ENCODE data around the gene ANKMY1.

ANKMY1 gene

DNA sequence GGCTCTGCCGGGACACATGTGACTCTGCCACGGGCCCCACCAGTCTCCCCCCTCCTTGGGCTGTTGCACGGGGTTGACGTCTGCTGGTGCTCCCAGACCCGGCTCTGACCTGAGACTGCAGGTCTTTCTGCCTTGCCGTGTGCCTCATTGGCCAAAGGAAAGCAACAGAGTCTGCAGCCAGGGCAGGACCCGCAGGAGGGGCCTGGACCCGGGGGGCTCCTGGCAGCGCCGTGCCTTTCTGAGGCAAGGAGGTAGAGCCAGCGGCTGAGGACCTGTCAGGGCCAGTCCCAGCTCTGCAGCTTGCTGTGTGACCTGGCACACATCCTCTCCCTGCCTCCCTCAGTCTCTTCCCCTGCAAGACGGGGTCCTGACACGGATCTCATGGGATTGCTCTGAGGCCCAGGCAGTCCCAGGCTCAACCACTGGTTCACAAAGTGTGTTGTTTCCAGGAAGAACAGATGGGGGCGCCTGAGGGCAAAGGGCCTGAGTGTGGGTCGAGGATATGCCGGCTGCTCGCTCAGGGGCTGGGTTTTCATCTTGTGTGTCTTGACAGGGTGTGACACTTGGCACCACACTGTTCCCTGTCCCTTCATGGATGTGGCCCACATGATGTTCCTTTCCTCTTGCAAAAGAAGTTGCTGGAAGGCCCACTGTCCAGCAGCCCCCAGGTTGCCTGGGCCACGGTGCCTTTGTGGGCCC is 37.7 kb upstream of the ANKMY1 start:
- no peak for DNase-seq (ENCODE audit: low spot score)

DNA sequence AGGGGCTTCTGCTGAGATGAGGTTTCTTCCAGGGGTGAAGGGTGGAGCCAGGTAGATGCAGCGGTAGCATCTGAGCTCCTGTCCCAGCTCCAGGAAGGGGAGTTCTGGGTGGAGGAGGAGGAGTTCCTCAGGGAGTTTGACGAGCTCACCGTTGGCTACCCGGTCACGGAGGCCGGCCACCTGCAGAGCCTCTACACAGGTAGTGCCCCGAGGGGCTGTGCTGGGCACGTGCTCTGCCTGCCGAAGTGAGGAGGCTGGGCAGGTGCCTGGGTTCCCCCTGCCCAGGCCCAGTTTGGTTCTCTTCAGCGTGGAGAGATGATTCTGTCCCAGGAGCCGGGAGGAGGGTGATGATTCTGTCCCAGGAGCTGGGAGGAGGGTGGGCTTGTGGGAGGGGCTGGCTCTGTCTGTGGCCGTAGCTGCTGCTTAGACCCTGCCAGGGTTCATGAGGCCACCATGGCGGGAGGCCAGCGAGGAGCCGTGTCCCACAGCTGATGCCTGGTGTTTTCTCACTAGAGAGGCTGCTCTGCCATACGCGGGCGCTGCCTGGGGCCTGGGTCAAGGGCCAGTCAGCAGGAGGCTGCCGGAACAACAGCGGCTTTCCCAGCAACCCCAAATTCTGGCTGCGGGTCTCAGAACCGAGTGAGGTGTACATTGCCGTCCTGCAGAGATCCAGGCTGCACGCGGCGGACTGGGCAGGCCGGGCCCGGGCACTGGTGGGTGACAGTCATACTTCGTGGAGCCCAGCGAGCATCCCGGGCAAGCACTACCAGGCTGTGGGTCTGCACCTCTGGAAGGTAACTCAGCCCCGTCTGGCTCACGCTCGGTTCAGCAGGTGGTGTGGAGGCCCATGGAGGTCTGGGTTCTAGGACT is 37.0 kb upstream of the ANKMY1 start:
- no peak for DNase-seq (ENCODE audit: low spot score)

- no peak for DNase-seq (ENCODE audit: low spot score)
Measured at GRCh38 chr2:240593703-240594451, 36.1 kb upstream of the ANKMY1 start.

DNA sequence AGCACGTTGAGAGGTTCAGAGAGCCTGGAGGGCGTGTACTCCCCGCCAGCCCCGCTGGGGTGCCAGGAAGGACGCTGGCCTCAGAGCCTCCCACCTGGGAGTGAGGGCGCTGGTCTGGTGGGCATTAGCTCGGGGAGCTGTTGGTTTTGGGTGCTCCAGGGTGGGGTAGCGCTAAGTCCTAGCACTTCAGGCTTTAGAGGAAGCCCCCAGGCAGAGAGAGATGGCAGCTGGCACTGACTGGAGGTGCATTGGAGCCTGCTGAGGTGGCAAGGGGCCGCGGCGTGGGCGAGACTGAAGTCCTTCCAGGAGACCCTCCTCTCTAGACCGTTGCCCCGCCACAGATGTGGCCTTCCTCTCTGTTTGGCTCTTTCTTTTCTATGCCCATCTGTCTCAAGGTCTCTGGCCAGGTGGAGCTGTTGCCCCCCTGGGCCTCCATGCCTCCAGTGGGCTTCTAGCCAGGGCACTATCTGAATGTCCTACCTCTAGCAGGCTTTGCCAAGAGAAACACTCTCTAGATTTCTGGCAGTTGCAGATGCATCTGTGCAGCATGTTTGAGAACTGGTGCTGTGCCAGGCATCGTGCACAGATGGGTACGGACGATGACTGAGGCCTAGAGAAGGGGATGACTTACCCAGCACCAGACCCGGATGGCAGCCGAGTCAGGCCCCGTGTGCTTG is 35.4 kb upstream of the ANKMY1 start:
- no peak for DNase-seq (ENCODE audit: low spot score)

GRCh38 chr2:240591784-240592183 is 34.0 kb upstream of the ANKMY1 start:
- no peak for DNase-seq (ENCODE audit: low spot score)

DNA sequence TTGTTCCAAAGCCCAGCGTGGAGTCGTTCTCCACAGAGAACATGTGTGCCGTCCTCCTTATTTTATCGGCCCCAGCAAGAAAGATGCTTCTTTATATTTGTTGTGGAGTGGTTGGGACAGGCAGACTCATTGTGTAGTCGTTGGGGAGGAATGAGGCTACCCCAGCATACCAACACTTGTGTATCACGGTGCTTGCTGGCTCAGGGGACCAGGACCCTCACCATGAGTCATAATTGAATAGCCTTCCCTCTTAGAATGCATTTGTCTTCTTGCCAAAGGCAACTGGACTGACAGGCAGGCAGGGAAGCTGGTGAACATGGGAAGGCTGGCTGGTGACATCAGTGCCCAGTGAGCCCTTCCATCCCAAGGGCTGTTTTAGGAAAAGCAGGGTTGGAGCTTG is 33.4 kb upstream of the ANKMY1 start:
- no peak for DNase-seq (ENCODE audit: low spot score)

DNA sequence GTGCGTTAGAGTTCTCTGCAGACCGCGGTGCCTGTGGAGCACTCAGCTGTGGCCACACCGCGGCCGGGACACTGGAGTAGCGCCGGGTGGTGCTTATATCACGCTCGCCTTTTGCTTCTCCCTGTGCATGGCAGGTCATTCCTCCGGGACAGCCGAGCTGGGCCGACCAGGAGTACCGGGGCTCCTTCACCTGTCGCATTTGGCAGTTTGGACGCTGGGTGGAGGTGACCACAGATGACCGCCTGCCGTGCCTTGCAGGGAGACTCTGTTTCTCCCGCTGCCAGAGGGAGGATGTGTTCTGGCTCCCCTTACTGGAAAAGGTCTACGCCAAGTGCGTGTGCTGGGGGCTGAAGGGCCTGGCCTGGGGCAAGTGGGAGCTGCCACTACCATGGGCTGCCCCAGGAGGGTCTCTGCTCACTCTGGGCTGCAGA is 32.9 kb upstream of the ANKMY1 start:
- DNase-seq (ENCODE audit: low spot score): no peak

GRCh38 chr2:240589850-240590525 is 32.2 kb upstream of the ANKMY1 start:
- DNase-seq (ENCODE audit: low spot score): no peak

- DNase-seq (ENCODE audit: low spot score): no peak
Measured at GRCh38 chr2:240589375-240589774, 31.6 kb upstream of the ANKMY1 start.

DNA sequence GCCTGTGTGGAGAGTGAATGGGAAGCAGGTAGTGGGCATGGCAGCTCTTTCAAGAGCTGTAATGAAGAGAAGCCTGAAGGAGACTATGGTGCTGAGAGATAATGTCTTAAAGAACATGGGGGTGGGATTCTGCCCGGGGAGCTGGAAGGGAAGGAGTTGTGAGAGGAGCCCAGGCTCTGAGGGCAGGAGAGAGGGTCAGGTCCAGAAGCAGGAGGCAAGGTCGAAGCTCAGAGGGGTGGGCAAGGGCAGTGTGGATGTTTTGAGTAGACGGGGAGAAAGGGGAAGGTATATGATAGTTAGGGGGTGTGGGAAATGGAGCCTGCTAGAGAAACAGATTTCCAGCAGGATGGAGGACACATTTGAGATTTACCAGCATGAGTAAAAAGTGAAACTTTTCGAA is 30.9 kb upstream of the ANKMY1 start:
- DNase-seq (ENCODE audit: low spot score): no peak

DNA sequence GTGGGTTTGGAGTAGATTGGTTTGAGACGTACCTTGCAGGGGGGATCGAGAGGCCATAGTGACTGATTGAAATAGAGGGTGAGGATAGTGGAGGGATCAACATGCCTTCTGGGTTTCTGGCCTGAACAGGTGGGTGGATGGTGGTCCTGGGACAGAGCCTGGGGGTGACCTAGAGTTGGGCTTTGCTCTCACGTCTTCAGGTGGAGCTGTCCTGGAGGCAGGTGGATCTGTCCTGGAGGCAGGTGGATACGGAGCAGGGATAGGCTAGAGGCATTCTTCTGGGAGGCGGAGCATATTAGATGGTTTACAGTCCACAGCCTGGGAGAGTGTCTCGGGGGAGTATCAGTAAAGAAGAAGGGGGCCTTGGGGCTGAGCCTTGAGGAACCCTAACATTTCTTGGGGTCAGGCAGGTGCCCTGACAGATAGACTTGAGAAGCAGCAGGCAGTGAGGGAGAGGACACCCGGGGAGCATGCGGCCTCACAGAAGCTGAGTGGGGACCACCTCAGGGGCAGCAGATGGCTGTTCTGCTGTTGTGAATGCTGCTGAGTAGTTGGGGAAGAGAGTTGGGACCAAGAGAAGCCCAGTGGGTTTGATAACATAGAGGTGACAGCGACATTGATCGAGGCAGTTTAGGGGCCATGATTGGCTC is 30.3 kb upstream of the ANKMY1 start:
- DNase-seq (ENCODE audit: low spot score): no peak

DNA sequence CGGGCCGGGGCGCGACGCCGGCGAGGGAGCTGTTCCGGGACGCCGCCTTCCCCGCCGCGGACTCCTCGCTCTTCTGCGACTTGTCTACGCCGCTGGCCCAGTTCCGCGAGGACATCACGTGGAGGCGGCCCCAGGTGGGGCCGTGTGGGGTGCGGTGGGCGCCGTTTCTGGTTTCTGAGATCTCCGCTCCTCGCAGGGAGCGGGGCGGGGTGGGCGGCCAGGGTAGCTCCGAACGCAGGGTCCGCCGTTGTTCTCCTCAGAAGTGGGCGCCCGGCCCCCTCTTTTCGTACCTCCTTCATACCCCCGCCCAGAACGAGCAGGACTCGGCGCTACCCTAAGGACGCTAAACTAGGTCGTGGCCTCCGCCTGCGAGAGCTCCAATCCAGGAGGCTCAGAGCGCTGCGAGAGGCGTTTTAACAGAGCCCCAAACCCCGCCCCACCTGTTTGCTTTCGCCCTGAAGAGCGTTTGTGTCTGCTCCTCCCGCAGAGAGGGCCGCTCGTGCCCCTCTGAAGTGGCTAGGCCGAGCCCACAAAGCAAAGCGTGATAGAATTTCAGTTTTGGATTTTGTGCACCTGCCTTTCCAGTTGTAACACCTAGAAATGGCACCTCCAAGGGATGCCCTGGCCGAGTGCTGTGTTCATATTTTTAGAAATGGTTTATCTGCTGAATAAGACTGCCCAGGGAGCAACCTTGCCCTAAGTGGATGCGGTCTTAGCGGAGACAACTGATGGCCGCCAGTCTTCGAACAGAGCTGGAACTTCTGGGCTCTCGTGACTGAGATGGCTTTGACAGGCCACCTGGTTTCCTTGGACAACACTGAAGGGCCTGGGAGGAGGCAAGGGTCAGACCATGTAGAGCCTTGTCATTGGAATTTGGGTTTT is 29.4 kb upstream of the ANKMY1 start:
- no peak for DNase-seq (ENCODE audit: low spot score)

DNA sequence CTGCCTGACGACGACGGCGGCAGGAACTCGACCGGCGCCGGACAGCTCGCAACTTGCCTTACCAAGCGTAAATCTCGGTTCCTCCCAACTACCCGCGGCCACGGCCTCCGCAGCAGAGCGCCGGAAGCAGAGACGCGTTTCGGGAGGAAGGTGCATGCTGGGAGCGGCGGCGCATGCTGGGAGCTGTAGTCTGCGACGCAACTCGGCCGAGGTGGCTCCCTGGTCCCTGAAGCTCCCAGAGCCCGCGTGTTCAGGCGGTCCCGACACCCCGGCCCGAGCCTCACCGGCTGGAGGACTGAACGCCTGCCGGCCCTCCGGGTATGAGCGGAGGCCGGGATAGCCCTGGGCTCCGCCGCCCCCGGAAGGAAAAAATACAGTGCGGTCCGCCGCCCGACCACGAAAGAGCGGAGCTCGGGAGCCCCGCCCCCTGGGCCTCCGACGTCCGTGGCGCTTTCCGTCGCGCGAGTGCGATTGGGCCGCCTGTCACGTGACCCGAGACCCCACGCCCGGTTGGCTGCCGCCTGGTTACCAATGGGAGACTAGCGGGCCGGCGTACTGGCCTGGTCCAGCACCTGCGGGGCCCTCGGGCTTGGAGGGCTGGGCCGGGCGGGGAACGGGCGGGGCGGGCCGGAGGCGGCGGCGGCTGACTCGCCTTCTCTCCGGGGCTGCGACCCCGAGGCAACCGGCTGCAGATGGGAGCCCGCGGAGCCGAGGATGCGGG is 28.6 kb upstream of the ANKMY1 start, which contains the start of gene CAPN10:
Gene CAPN10 (plus strand): TSS at position 537 of the 721 bp plus-strand sequence. CDS start 178 bp downstream, at position 715.
- peak; percentile 97 for DNase-seq (ENCODE audit: low spot score)

DNA sequence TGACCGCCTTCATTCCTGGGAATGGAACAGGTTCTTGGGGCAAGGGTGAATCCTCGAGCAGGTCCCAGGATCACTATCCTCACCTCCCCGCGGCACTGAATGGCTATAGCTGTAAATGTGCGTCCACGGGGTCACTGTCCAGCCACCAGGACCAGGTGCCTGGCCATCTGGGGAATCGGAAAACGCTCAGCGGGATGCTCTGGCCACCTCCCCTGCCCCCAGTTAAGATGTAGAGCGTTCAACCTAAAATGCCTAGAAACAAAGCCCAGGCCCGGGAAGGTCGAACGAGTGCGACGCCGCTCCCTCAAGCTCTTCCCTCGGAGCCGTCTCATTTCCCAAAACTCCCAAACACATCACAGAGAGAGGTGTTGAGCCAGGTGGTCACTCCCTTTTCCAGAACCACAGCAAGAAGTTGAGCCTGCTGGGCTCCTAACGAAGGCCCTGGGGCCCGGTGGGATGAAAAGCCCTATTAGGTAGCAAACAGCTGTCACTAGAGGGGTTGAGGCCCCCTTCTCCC is 28.0 kb upstream of the ANKMY1 start:
- no peak for DNase-seq (ENCODE audit: low spot score)

DNA sequence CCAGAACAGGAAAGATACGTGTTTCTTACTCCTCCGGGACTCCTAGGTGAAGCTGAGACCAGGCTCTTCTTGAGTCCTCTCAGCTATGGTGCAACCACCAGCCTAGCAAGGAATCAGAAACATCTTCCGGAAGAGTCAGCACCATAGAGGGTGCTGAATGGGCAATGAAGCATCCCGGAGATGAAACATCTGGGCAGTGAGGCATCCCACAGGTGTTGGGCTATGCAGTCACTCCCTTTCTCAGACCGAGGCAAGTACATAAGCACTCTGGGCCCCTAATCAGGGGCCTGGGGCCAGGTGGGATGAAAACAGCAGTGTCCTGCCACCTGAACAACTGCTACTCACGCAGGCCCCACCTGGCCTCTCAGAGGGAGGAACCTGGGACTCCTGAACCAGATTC is 27.3 kb upstream of the ANKMY1 start:
- DNase-seq (ENCODE audit: low spot score): no peak

GRCh38 chr2:240584486-240585031 is 26.8 kb upstream of the ANKMY1 start:
- no peak for DNase-seq (ENCODE audit: low spot score)

DNA sequence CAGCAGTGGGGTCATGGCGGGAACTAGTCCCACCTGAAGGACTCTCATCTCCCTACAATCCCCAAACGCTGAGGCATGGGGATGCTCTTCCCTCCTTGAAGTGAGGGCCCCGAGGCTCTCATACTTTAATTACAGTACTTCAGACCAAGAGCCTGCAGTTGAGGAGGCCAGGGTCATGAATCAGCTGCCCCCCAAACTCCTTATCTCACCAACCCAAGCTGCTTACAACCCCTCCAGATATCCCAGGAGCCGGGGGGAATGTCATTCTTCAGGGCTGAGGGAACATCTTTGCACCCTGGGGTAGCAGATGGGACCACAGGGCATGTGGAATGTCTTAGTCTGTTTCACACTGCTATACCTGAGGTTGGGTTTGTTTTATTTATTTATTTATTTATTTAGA is 26.0 kb upstream of the ANKMY1 start:
- no peak for DNase-seq (ENCODE audit: low spot score)

DNA sequence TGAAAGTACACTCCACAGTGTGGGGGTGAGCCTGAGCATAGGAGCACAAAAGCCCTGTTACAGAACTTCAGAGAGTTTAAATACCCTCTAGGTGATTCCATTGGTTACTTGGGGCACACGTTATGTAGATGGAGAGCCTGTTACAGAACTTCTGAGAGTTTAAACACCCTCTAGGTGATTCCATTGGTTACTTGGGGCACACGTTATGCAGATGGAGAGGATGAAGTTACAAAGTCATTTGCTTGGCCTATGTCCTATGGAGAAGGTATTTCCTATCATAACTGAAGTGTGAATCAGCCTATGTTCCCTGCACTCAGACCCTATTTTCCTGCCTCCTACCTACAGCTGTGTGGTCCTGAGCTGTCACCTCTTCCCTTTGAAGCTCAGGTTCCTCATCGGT is 25.0 kb upstream of the ANKMY1 start:
- DNase-seq (ENCODE audit: low spot score): no peak

- DNase-seq (ENCODE audit: low spot score): no peak
Measured at GRCh38 chr2:240581811-240582210, 24.0 kb upstream of the ANKMY1 start.

All from Ammon's horn (tissue), 1 donor.